Eye (tissue), 1 donor: ENCODE data around the gene FRMD5.

Experiments used
- DNase-seq: peaks from one replicate; pipeline ENCODE4 v3.0.0-alpha.2; 2015

Gene FRMD5

GRCh38 chr15:43969802-43970375 is 225.2 kb downstream of the FRMD5 start:
- DNase-seq, result no peak

DNA sequence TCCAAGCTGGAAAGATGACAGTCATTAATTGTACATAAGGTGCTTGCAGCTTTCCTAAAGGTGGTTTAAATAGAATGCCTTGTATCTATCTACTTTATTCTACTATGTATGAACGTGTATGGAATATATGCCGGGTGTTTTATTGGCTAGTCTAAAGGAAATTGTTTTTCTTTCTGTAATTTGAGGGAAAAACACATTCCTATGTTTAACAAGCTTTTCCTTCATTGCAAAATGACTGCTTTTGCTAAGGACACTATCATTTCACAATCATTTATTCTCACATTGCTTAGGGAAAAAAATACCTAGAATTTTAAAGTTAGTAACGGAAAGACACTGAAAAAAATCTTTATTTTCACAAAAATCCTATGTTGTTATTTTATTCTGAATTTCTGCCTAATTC is 226.5 kb downstream of the FRMD5 start:
- DNase-seq, result no peak

GRCh38 chr15:43966646-43967045 is 228.4 kb downstream of the FRMD5 start:
- no peak for DNase-seq

GRCh38 chr15:43958861-43959330 is 236.2 kb downstream of the FRMD5 start:
- DNase-seq, result peak; percentile 16

DNA sequence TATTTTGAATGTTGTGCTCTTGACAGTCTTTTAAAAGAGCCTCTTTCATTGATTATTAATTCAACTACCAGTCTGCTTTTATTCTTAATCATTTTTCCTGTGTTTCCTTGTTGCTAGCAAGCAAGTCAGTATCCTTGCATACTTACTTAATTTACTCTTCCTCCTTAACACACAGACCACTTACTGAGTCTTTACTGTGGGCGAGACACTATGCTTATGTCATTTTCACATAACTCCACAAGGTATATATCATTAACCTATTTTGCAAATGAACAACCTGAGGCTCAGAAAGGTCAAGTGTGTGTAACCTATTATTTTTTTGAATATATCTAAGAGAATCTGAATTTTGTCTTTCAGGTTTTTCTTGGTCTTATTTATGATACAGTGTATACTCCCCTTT is 237.3 kb downstream of the FRMD5 start:
- DNase-seq, result no peak

GRCh38 chr15:43955140-43955539 is 239.9 kb downstream of the FRMD5 start:
- DNase-seq, result peak; percentile 80

DNA sequence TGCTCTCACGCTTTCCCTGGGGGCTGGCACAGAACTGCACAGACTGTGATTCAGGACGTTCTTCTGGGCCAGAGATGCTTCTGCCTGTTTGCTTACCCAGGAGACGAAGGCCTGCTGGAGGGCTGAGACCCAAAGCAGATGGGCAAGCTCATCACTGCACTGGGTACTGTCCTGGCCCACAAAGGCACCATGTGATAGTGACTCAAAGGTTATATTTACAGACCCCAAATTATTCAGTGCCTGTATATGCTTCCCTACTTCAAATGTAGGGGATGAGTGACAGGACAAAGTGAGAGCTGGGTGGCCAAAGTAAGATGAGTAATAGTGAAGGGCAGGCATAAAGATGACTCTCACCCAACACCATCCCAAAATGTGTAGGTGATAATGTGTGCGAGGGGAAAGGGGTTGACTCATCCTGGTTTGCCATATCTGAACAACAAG is 240.9 kb downstream of the FRMD5 start:
- no peak for DNase-seq

GRCh38 chr15:43953402-43953801 is 241.7 kb downstream of the FRMD5 start:
- no peak for DNase-seq

GRCh38 chr15:43950531-43950930 is 244.5 kb downstream of the FRMD5 start:
- no peak for DNase-seq

GRCh38 chr15:43948691-43949325 is 246.3 kb downstream of the FRMD5 start:
- DNase-seq, result no peak

GRCh38 chr15:43943511-43943910 is 251.6 kb downstream of the FRMD5 start:
- no peak for DNase-seq

GRCh38 chr15:43942194-43942593 is 252.9 kb downstream of the FRMD5 start:
- no peak for DNase-seq

GRCh38 chr15:43941555-43941954 is 253.5 kb downstream of the FRMD5 start:
- DNase-seq, result no peak

- DNase-seq, result no peak
Observed at GRCh38 chr15:43941071-43941470, 254.0 kb downstream of the FRMD5 start.

DNA sequence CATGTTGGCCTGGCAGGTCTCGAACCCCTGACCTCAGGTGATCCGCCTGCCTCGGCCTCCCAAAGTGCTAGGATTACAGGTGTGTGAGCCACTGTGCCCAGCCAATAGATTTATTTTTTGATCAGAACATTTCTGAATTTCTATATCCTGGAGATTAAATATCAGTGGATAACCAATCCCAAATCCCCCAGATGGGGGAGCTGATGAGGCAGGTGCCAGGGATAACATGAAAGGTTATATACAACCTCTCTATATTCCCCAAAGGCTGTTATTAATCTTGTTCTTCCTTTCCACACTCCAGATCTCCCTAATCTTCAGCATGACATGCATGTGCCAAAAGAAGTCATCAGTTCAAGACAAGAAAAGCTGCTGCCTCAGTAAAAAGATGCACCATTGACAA is 256.0 kb downstream of the FRMD5 start:
- DNase-seq, result no peak

DNA sequence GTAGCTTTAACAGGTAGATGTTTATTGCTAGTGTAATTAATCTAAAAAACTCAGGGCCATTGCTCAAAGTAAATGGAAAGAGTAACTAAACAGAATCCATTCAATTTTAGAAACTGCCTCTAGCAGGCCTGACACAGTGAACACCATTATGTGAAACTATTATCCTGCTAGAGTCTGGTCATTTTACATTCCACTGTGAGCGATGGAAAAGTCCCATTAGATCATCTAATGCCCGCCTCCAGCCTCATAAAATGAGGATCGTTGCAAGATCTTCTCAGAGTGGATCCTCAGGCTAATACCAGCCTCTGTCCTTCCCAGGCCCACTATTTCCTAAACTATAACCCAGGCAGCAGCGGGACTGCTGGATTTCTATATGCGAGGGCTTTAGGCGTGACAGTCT is 260.6 kb downstream of the FRMD5 start:
- no peak for DNase-seq

- peak; percentile 19 for DNase-seq
Observed at GRCh38 chr15:43932907-43933306, 262.2 kb downstream of the FRMD5 start.

GRCh38 chr15:43931790-43932435 is 263.2 kb downstream of the FRMD5 start:
- no peak for DNase-seq

- no peak for DNase-seq
Observed at GRCh38 chr15:43931119-43931518, 264.0 kb downstream of the FRMD5 start.

GRCh38 chr15:43930556-43930955 is 264.5 kb downstream of the FRMD5 start:
- peak; percentile 21 for DNase-seq

DNA sequence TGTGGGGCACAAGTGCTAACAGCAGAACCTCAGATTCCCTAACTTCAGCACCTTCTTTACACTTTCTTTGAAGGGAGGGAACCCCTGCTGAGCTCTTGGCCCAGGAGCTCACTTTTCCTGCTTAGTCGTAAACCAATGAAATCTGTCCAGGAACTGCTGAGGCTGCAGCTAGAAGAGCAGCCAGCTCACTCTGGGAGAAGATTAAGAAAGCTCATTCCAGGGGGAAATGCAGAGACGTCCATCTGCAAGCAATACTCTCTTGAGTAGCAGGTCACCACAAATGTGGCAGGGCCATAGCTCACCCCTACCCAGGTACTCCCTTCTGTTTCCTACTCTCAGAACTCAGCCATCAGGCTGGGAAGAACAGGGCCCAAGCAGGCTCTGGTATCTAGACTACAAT is 265.0 kb downstream of the FRMD5 start:
- DNase-seq, result no peak

DNA sequence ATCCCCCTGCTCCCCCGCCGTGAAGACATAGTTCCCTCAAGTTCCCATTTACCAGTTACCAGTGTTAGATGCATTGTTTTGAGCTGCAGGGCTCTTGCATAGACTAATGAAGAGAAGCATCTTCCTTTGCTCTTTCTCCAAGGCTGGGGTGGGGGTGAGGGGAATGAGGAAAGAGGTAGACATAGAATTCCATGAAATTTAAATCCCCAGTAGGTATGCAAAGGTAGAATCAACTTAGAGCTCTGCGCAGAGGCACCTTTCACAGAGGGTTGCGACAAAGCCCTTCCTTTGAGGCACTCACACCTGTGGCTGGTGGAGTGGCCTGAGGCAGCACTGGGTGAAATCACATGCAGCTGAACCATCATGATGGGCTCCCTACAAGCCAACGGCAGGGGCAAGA is 266.9 kb downstream of the FRMD5 start:
- DNase-seq, result no peak

DNA sequence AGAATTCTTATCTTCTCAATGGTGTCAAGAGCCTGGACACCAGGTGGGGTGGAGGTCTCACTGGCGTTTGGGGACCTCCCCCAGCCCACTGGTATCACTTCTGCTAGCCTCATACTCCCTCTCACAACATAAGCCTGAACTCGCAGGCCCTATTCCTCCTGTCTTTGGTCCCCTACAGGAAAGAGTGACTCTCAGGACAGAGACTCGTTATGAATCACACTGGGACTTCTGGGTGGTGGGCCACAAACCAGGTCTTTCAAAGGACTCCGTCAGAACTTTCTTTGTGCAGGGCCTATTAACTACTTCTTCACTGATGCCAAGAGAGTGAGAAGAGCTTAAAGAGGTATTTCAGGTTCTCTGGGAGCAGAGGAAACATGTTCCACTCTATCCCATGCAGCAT is 267.9 kb downstream of the FRMD5 start:
- DNase-seq, result no peak

- no peak for DNase-seq
Observed at GRCh38 chr15:43923553-43923952, 271.5 kb downstream of the FRMD5 start.
